ENCODE measurements around the gene ATP9B.

- TF ChIP-seq, protein P1, sequence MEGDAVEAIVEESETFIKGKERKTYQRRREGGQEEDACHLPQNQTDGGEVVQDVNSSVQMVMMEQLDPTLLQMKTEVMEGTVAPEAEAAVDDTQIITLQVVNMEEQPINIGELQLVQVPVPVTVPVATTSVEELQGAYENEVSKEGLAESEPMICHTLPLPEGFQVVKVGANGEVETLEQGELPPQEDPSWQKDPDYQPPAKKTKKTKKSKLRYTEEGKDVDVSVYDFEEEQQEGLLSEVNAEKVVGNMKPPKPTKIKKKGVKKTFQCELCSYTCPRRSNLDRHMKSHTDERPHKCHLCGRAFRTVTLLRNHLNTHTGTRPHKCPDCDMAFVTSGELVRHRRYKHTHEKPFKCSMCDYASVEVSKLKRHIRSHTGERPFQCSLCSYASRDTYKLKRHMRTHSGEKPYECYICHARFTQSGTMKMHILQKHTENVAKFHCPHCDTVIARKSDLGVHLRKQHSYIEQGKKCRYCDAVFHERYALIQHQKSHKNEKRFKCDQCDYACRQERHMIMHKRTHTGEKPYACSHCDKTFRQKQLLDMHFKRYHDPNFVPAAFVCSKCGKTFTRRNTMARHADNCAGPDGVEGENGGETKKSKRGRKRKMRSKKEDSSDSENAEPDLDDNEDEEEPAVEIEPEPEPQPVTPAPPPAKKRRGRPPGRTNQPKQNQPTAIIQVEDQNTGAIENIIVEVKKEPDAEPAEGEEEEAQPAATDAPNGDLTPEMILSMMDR (IDR thresholded peaks at IDR 0.05): no peak
- TF ChIP-seq POLR2A (IDR thresholded peaks at IDR 0.05): no peak
These were observed 333.0 kb downstream of the ATP9B start for GRCh38 chr18:79402209-79402576.

Measured in right lobe of liver (tissue), 4 donors.